ENCODE results near the gene TRIM26.
"Not testable (repeated sequence)": the region's sequence is repeated elsewhere in the genome, so short reads cannot be mapped to it uniquely, and the experiment has no call there.

Gene TRIM26

GRCh38 chr6:30227242-30227722 lies 14.1 kb upstream of the TRIM26 start:
- H3K9me2 ChIP-seq (replicated peaks; ENCODE audit: insufficient read depth, low read length) = no peaks in the 10 kb centered on the region
- no peak overlapping the region for H3K4me2 ChIP-seq (ENCODE audit: low read depth, low read length, poor library complexity, severe bottlenecking)
- TF ChIP-seq CTCF (IDR thresholded peaks at IDR 0.05; ENCODE audit: insufficient read depth, low read length, poor library complexity, severe bottlenecking) (no peak), EZH2phosphoT487 (conservative IDR thresholded peaks at IDR 0.05; ENCODE audit: low read length) (no peak)
- no peaks in the 10 kb centered on the region for H4K20me1 ChIP-seq (ENCODE audit: low read depth, low read length)
- no peaks in the 10 kb centered on the region for H3K79me2 ChIP-seq (ENCODE audit: insufficient read depth, low read length)
- H3K27me3 ChIP-seq (ENCODE audit: low read length) = no peaks in the 10 kb centered on the region
- H2AFZ ChIP-seq (ENCODE audit: low read depth, low read length, severe bottlenecking) = peak overlapping the region; percentile 0
- H3K36me3 ChIP-seq (ENCODE audit: low read length) = no peaks in the 10 kb centered on the region
- H3F3A ChIP-seq (ENCODE audit: insufficient read depth) = no peaks in the 10 kb centered on the region
- no peak overlapping the region for H3K9ac ChIP-seq (ENCODE audit: low read length)
- peaks cover 24% of the 10 kb centered on the region; the same call in 1 of the 2 replicates for H3K9me3 ChIP-seq (ENCODE audit: insufficient read depth, low read length)
- no peak overlapping the region for H3K4me3 ChIP-seq (ENCODE audit: insufficient read depth, low read length, poor library complexity, severe bottlenecking)
- no peak overlapping the region for H3K27ac ChIP-seq (ENCODE audit: low read depth, low read length)

GRCh38 chr6:30223339-30223738 lies 10.1 kb upstream of the TRIM26 start:
- Histone ChIP-seq H4K20me1 (ENCODE audit: low read depth, low read length) (no peaks in the 10 kb centered on the region), H3K9me2 (replicated peaks; ENCODE audit: insufficient read depth, low read length) (no peaks in the 10 kb centered on the region), H3K27ac (ENCODE audit: low read depth, low read length) (no peak overlapping the region), H3K4me2 (ENCODE audit: low read depth, low read length, poor library complexity, severe bottlenecking) (no peak overlapping the region), H3K79me2 (ENCODE audit: insufficient read depth, low read length) (no peaks in the 10 kb centered on the region), H3K4me3 (ENCODE audit: insufficient read depth, low read length, poor library complexity, severe bottlenecking) (no peak overlapping the region), H3K9me3 (ENCODE audit: insufficient read depth, low read length) (peaks cover 24% of the 10 kb centered on the region; the same call in 1 of the 2 replicates), H3K36me3 (ENCODE audit: low read length) (no peaks in the 10 kb centered on the region), H3K27me3 (ENCODE audit: low read length) (no peaks in the 10 kb centered on the region), H3K9ac (ENCODE audit: low read length) (no peak overlapping the region), H3F3A (ENCODE audit: insufficient read depth) (no peaks in the 10 kb centered on the region), H2AFZ (ENCODE audit: low read depth, low read length, severe bottlenecking) (no peak overlapping the region)
- TF ChIP-seq CTCF (IDR thresholded peaks at IDR 0.05; ENCODE audit: insufficient read depth, low read length, poor library complexity, severe bottlenecking) = no peak
- no peak for TF ChIP-seq EZH2phosphoT487 (conservative IDR thresholded peaks at IDR 0.05; ENCODE audit: low read length)

GRCh38 chr6:30221956-30222355 lies 8.8 kb upstream of the TRIM26 start:
- H3K9ac ChIP-seq (ENCODE audit: low read length); H3K79me2 ChIP-seq (ENCODE audit: insufficient read depth, low read length); H3K4me3 ChIP-seq (ENCODE audit: insufficient read depth, low read length, poor library complexity, severe bottlenecking); H3K27ac ChIP-seq (ENCODE audit: low read depth, low read length); H3K27me3 ChIP-seq (ENCODE audit: low read length); H3K4me2 ChIP-seq (ENCODE audit: low read depth, low read length, poor library complexity, severe bottlenecking); H3K9me2 ChIP-seq (replicated peaks; ENCODE audit: insufficient read depth, low read length); H3K36me3 ChIP-seq (ENCODE audit: low read length); H2AFZ ChIP-seq (ENCODE audit: low read depth, low read length, severe bottlenecking); H4K20me1 ChIP-seq (ENCODE audit: low read depth, low read length); H3F3A ChIP-seq (ENCODE audit: insufficient read depth): not testable (repeated sequence)
- peaks cover 24% of the 10 kb centered on the region; the same call in 1 of the 2 replicates for H3K9me3 ChIP-seq (ENCODE audit: insufficient read depth, low read length)

GRCh38 chr6:30221395-30221794 lies 8.2 kb upstream of the TRIM26 start:
- not testable (repeated sequence) for H3K9ac ChIP-seq (ENCODE audit: low read length); H3K27ac ChIP-seq (ENCODE audit: low read depth, low read length); H2AFZ ChIP-seq (ENCODE audit: low read depth, low read length, severe bottlenecking); H3K79me2 ChIP-seq (ENCODE audit: insufficient read depth, low read length); H3K4me3 ChIP-seq (ENCODE audit: insufficient read depth, low read length, poor library complexity, severe bottlenecking); H3K27me3 ChIP-seq (ENCODE audit: low read length); H3K36me3 ChIP-seq (ENCODE audit: low read length); H3F3A ChIP-seq (ENCODE audit: insufficient read depth); H3K4me2 ChIP-seq (ENCODE audit: low read depth, low read length, poor library complexity, severe bottlenecking); H4K20me1 ChIP-seq (ENCODE audit: low read depth, low read length); H3K9me2 ChIP-seq (replicated peaks; ENCODE audit: insufficient read depth, low read length)
- H3K9me3 ChIP-seq (ENCODE audit: insufficient read depth, low read length) = peaks cover 24% of the 10 kb centered on the region; the same call in 1 of the 2 replicates

All from SU-DHL-6 (cell line).